Right ventricle myocardium inferior (tissue), 1 donor: ENCODE data around the gene BABAM2. TPM values are rescaled to one million over a fixed set of nuclear protein-coding genes. Genes with fewer than 3 reads are reported as not detected.
"Not testable (repeated sequence)": the region's sequence is repeated elsewhere in the genome, so short reads cannot be mapped to it uniquely, and the experiment has no call there.

Experiments used
- ATAC-seq: fragments of 200-7000 bp; cut with Tn5 transposase; one replicate; pipeline ENCODE4 v1.9.1; 2020; ENCODE audit warnings: mild to moderate bottlenecking, moderate library complexity
- DNase-seq: peaks from one replicate; pipeline ENCODE4 v3.0.0; 2021; ENCODE audit errors: missing footprints
- intact Hi-C: fragments of 100-400 bp; cut with DNase I; formaldehyde crosslinking; loops from one replicate; pipeline ENCODE4 v1.11.0; 2022
- total RNA-seq: library from RNA; stranded (reverse); fragmentation: NEBNext Ultra II Directional; extraction: Animal tissue kit (Norgen Biotek cat#: 25700); gene quantifications from one replicate; pipeline ENCODE4 v1.2.1, GENCODE V29; 2021
- donor health status: DM: no; HTN: yes; CAD: no; lungs with severe emphysema.

The BABAM2 gene
- total RNA-seq, 1 donor from 2014 or later: 53.0 TPM

- ATAC-seq (no peak), DNase-seq (no peak)
- intact Hi-C loops: loop anchor here (2.0 kb wide), 1 partner anchor 61 kb away; no protein-coding TSS in a partner anchor
Observed at GRCh38 chr2:28103611-28104010, 213.1 kb downstream of the BABAM2 start.

GRCh38 chr2:28108143-28108542 is 217.6 kb downstream of the BABAM2 start:
- no peak for DNase-seq
- intact Hi-C loops: no loop called here
- no peak for ATAC-seq

- ATAC-seq, DNase-seq, intact Hi-C loops: not testable (repeated sequence)
Observed at GRCh38 chr2:28113771-28114170, 223.2 kb downstream of the BABAM2 start.

GRCh38 chr2:28117104-28117596 is 226.6 kb downstream of the BABAM2 start:
- intact Hi-C loops: no loop called here
- DNase-seq: no peak
- ATAC-seq: peak; percentile 63

GRCh38 chr2:28119631-28120030 is 229.1 kb downstream of the BABAM2 start:
- intact Hi-C loops: no loop called here
- DNase-seq: no peak
- no peak for ATAC-seq

GRCh38 chr2:28128281-28128950 is 237.9 kb downstream of the BABAM2 start:
- DNase-seq (no peak), ATAC-seq (no peak)

GRCh38 chr2:28129955-28130695 is 239.6 kb downstream of the BABAM2 start:
- no peak for DNase-seq
- ATAC-seq: no peak
- intact Hi-C loops: no loop called here

More at GRCh38 chr2:28128281-28128950, 237.9 kb downstream of the BABAM2 start:
- intact Hi-C loops: no loop called here

GRCh38 chr2:28133778-28134177 is 243.2 kb downstream of the BABAM2 start:
- intact Hi-C loops: no loop called here
- DNase-seq (no peak), ATAC-seq (no peak)

- intact Hi-C loops: no loop called here
- DNase-seq (no peak), ATAC-seq (peak; percentile 81)
Observed at GRCh38 chr2:28134262-28134812, 243.8 kb downstream of the BABAM2 start.

- intact Hi-C loops: no loop called here
- ATAC-seq (no peak), DNase-seq (no peak)
Observed at GRCh38 chr2:28134857-28135256, 244.3 kb downstream of the BABAM2 start.

GRCh38 chr2:28135324-28135723 is 244.8 kb downstream of the BABAM2 start:
- DNase-seq (no peak), ATAC-seq (no peak)
- intact Hi-C loops: no loop called here

- DNase-seq (no peak), ATAC-seq (no peak)
- intact Hi-C loops: no loop called here
Observed at GRCh38 chr2:28135799-28136198, 245.3 kb downstream of the BABAM2 start.

- intact Hi-C loops: no loop called here
- DNase-seq (no peak), ATAC-seq (peak; percentile 76)
Observed at GRCh38 chr2:28136556-28136955, 246.0 kb downstream of the BABAM2 start.

- DNase-seq: no peak
- intact Hi-C loops: no loop called here
- peak; percentile 49 for ATAC-seq
Observed at GRCh38 chr2:28137221-28137620, 246.7 kb downstream of the BABAM2 start.

GRCh38 chr2:28142386-28142785 is 251.9 kb downstream of the BABAM2 start:
- intact Hi-C loops: no loop called here
- peak; percentile 52 for ATAC-seq
- DNase-seq: no peak

- DNase-seq: no peak
- ATAC-seq: no peak
- intact Hi-C loops: no loop called here
Observed at GRCh38 chr2:28148000-28148399, 257.5 kb downstream of the BABAM2 start.

GRCh38 chr2:28148566-28148965 is 258.0 kb downstream of the BABAM2 start:
- ATAC-seq (no peak), DNase-seq (no peak)
- intact Hi-C loops: no loop called here

- ATAC-seq (peak; percentile 42), DNase-seq (no peak)
- intact Hi-C loops: no loop called here
Observed at GRCh38 chr2:28150236-28150915, 259.8 kb downstream of the BABAM2 start.

- ATAC-seq (no peak), DNase-seq (no peak)
- intact Hi-C loops: no loop called here
Observed at GRCh38 chr2:28150994-28151393, 260.5 kb downstream of the BABAM2 start.
